HG03039 (cell line): ENCODE measurements around the gene CFAP20DC.
"Not testable (repeated sequence)": the region's sequence is repeated elsewhere in the genome, so short reads cannot be mapped to it uniquely, and the experiment has no call there.

ENCODE experiments used
- ATAC-seq: cut with Tn5 transposase; IDR thresholded peaks from one replicate; pipeline ENCODE4 v1.9.1; 2021; ENCODE audit warnings: mild to moderate bottlenecking, moderate library complexity; ENCODE audit not compliant: unreplicated experiment

CFAP20DC gene

GRCh38 chr3:58880182-58880581 is 169.6 kb downstream of the CFAP20DC start:
- ATAC-seq: no peak

GRCh38 chr3:58874795-58875194 is 175.0 kb downstream of the CFAP20DC start:
- ATAC-seq: peak; percentile 86

GRCh38 chr3:58874248-58874741 is 175.5 kb downstream of the CFAP20DC start:
- peak; percentile 20 for ATAC-seq

- ATAC-seq: no peak
These were observed 181.6 kb downstream of the CFAP20DC start for GRCh38 chr3:58868097-58868779.

- ATAC-seq: no peak
These were observed 182.2 kb downstream of the CFAP20DC start for GRCh38 chr3:58867621-58868020.

GRCh38 chr3:58866079-58866478 is 183.7 kb downstream of the CFAP20DC start:
- no peak for ATAC-seq

- no peak for ATAC-seq
These were observed 185.3 kb downstream of the CFAP20DC start for GRCh38 chr3:58864480-58864879.

GRCh38 chr3:58863206-58863605 is 186.6 kb downstream of the CFAP20DC start:
- ATAC-seq: no peak

GRCh38 chr3:58861551-58861950 is 188.3 kb downstream of the CFAP20DC start:
- ATAC-seq: no peak

GRCh38 chr3:58858126-58858525 is 191.7 kb downstream of the CFAP20DC start:
- ATAC-seq: no peak

GRCh38 chr3:58857402-58857801 is 192.4 kb downstream of the CFAP20DC start:
- ATAC-seq: no peak

GRCh38 chr3:58848826-58849225 is 201.0 kb downstream of the CFAP20DC start:
- ATAC-seq: no peak

- ATAC-seq: not testable (repeated sequence)
These were observed 207.6 kb downstream of the CFAP20DC start for GRCh38 chr3:58842050-58842747.

GRCh38 chr3:58840949-58841348 is 208.9 kb downstream of the CFAP20DC start:
- no peak for ATAC-seq

- no peak for ATAC-seq
These were observed 209.9 kb downstream of the CFAP20DC start for GRCh38 chr3:58839964-58840363.

- ATAC-seq: no peak
These were observed 210.6 kb downstream of the CFAP20DC start for GRCh38 chr3:58839187-58839586.

GRCh38 chr3:58837856-58838255 is 212.0 kb downstream of the CFAP20DC start:
- ATAC-seq: no peak

- no peak for ATAC-seq
These were observed 212.5 kb downstream of the CFAP20DC start for GRCh38 chr3:58837141-58837843.

- no peak for ATAC-seq
These were observed 214.7 kb downstream of the CFAP20DC start for GRCh38 chr3:58835086-58835485.

- ATAC-seq: no peak
These were observed 216.3 kb downstream of the CFAP20DC start for GRCh38 chr3:58833491-58833890.

- ATAC-seq: no peak
These were observed 220.4 kb downstream of the CFAP20DC start for GRCh38 chr3:58829321-58830000.
